Body of pancreas (tissue), 4 donors: ENCODE data around the gene STX4.

ENCODE experiments used
- CTCF ChIP-seq, 7 experiments: fragments of 450-650 bp in 4 of 7; fragments of 200-600 bp in 3 of 7; sonication (generic) in 3 of 7; IDR thresholded peaks; one replicate each; pipeline ENCODE4 v1.5.1; 2016 to 2019; ENCODE audit warnings: antibody characterized with exemption in 7 of 7
- POLR2A ChIP-seq, 3 donors: fragments of 450-650 bp; IDR thresholded peaks; one replicate each; pipeline ENCODE4 v1.6.1; 2016; ENCODE audit warnings: antibody characterized with exemption in 3 of 3, mild to moderate bottlenecking in 2 of 3

GRCh38 chr16:31025339-31025738, 8.0 kb upstream of the STX4 start:
- TF ChIP-seq POLR2A (IDR thresholded peaks at IDR 0.05), result no peak
- TF ChIP-seq CTCF (IDR thresholded peaks at IDR 0.05), result no peak
